Ishikawa (cell line): ENCODE measurements around the gene SPOP.
A peak's percentile ranks its signal among the peaks of the same experiment; 100 is the strongest.

ENCODE experiments used
- CEBPB ChIP-seq: IDR thresholded peaks from 2 replicates; pipeline ENCODE4 v1.6.1; 2012
- EGR1 ChIP-seq: IDR thresholded peaks from 2 replicates; pipeline ENCODE4 v1.6.1; 2012
- EP300 ChIP-seq: IDR thresholded peaks from 2 replicates; pipeline ENCODE4 v1.6.1; 2012; ENCODE audit warnings: borderline replicate concordance
- FOXM1 ChIP-seq: IDR thresholded peaks from 2 replicates; pipeline ENCODE4 v1.6.1; 2012; ENCODE audit warnings: low read depth, borderline replicate concordance
- NFIC ChIP-seq: IDR thresholded peaks from 2 replicates; pipeline ENCODE4 v1.6.1; 2012
- RAD21 ChIP-seq: IDR thresholded peaks from 2 replicates; pipeline ENCODE4 v1.6.1; 2012; ENCODE audit warnings: low read depth
- REST ChIP-seq: IDR thresholded peaks from 2 replicates; pipeline ENCODE4 v1.6.1; 2012; ENCODE audit warnings: low read depth, mild to moderate bottlenecking
- TAF1 ChIP-seq: IDR thresholded peaks from 2 replicates; pipeline ENCODE4 v1.6.1; 2012; ENCODE audit warnings: low read depth, mild to moderate bottlenecking
- TCF12 ChIP-seq: IDR thresholded peaks from 2 replicates; pipeline ENCODE4 v1.6.1; 2012; ENCODE audit warnings: low read depth
- TEAD4 ChIP-seq: IDR thresholded peaks from 2 replicates; pipeline ENCODE4 v1.6.1; 2012
- USF1 ChIP-seq: IDR thresholded peaks from 2 replicates; pipeline ENCODE4 v1.6.1; 2012
- YY1 ChIP-seq: IDR thresholded peaks from 2 replicates; pipeline ENCODE4 v1.6.1; 2012; ENCODE audit warnings: low read depth
- ZBTB7A ChIP-seq: IDR thresholded peaks from 2 replicates; pipeline ENCODE4 v1.6.1; 2012; ENCODE audit warnings: low read depth

SPOP gene

GRCh38 chr17:49576917-49577649 is 100.8 kb downstream of the SPOP start:
- no peak for TF ChIP-seq CEBPB
- TF ChIP-seq TAF1 = no peak
- TF ChIP-seq ZBTB7A = peak; percentile 47; the same call in 1 of the 2 replicates
- no peak for TF ChIP-seq NFIC
- no peak for TF ChIP-seq REST
- TF ChIP-seq YY1 = no peak

- TF ChIP-seq ZBTB7A (peak; percentile 19; the same call in 1 of the 2 replicates), TCF12 (no peak), CEBPB (no peak)
These were observed 101.6 kb downstream of the SPOP start for GRCh38 chr17:49576088-49576916.

GRCh38 chr17:49575679-49576087 is 102.2 kb downstream of the SPOP start, which contains the start of gene NXPH3:
Gene NXPH3, plus strand, starts transcription at chr17:49575871. Its CDS starts 349 bp downstream, at chr17:49576220.
- peak; percentile 18; the same call in 1 of the 2 replicates for TF ChIP-seq RAD21
- no peak for TF ChIP-seq TAF1

GRCh38 chr17:49574945-49575678 is 102.8 kb downstream of the SPOP start:
- TF ChIP-seq EGR1 (peak; percentile 11; the same call in 1 of the 2 replicates), TEAD4 (no peak)

- TF ChIP-seq EP300 (no peak), CEBPB (no peak), RAD21 (no peak), YY1 (no peak), REST (no peak), NFIC (no peak), TCF12 (no peak), EGR1 (no peak), TAF1 (no peak), TEAD4 (no peak), ZBTB7A (no peak), FOXM1 (no peak), USF1 (no peak)
These were observed 103.5 kb downstream of the SPOP start for GRCh38 chr17:49574323-49574781.

GRCh38 chr17:49573510-49574322 is 104.2 kb downstream of the SPOP start:
- TF ChIP-seq EGR1 (no peak), REST (no peak)
